IMR-90 (cell line): ENCODE data around the gene NOP9. TPM values are rescaled to one million over a fixed set of nuclear protein-coding genes. Genes with fewer than 3 reads are reported as not detected.

Source experiments
- ATAC-seq: fragments of 200-7000 bp; cut with Tn5 transposase; 2 replicates; pipeline ENCODE4 v1.9.1; 2020; ENCODE audit warnings: low read depth, mild to moderate bottlenecking, moderate library complexity
- BruUV-seq: library from RNA; stranded (reverse); fragments of 400-500 nt; replicated peaks from 2 replicates; lab custom pipeline; 2021; lab: Mats Ljungman, UMichigan
- CTCF ChIA-PET: fragments of 300-600 bp; formaldehyde crosslinking; extraction: SDS; loops from one replicate; lab custom pipeline; 2021; ENCODE audit warnings: antibody characterized with exemption; lab: Yijun Ruan, JAX
- POLR2A ChIA-PET: fragments of 300-600 bp; sonication (Branson Sonifier 250); formaldehyde crosslinking; loops from one replicate; lab custom pipeline; 2022; ENCODE audit warnings: antibody characterized with exemption; ENCODE audit not compliant: unreplicated experiment; lab: Charles Lee
- DNase-seq: peaks from one replicate; pipeline ENCODE4 v3.0.0; 2013
- H2AFZ ChIP-seq: replicated peaks from 2 replicates; pipeline ENCODE3; 2013; ENCODE audit warnings: low read length, mild to moderate bottlenecking; ENCODE audit not compliant: poor library complexity
- H2AK5ac ChIP-seq: 2 replicates; pipeline ENCODE4 v1.6.1; 2013; ENCODE audit warnings: low read depth, low read length, inconsistent platforms
- H2AK9ac ChIP-seq: replicated peaks from 2 replicates; pipeline ENCODE3; 2013; ENCODE audit warnings: mild to moderate bottlenecking, low read depth, low read length, moderate library complexity; ENCODE audit not compliant: poor library complexity
- H2BK120ac ChIP-seq: 2 replicates; pipeline ENCODE4 v1.6.1; 2013; ENCODE audit warnings: low read depth, low read length, inconsistent platforms
- H2BK15ac ChIP-seq: 3 replicates; pipeline ENCODE4 v1.6.1; 2013; ENCODE audit warnings: low read depth, low read length, inconsistent platforms
- H2BK20ac ChIP-seq: 2 replicates; pipeline ENCODE4 v1.6.1; 2013; ENCODE audit warnings: low read depth, mild to moderate bottlenecking, inconsistent platforms, low read length, moderate library complexity
- H2BK5ac ChIP-seq: 2 replicates; pipeline ENCODE4 v1.6.1; 2013; ENCODE audit warnings: mild to moderate bottlenecking, low read depth, low read length, inconsistent platforms; ENCODE audit not compliant: poor library complexity, severe bottlenecking
- H3K14ac ChIP-seq: replicated peaks from 2 replicates; pipeline ENCODE4 v1.6.1; 2013; ENCODE audit warnings: low read depth, low read length, inconsistent platforms
- H3K18ac ChIP-seq: 2 replicates; pipeline ENCODE4 v1.6.1; 2013; ENCODE audit warnings: low read depth, low read length, control low read depth
- H3K23ac ChIP-seq: 2 replicates; pipeline ENCODE4 v1.6.1; 2013; ENCODE audit warnings: low read depth, low read length, inconsistent platforms
- H3K27ac ChIP-seq: 2 replicates; pipeline ENCODE4 v1.5.1; 2013; ENCODE audit warnings: mild to moderate bottlenecking, control low read depth, low read length; ENCODE audit not compliant: insufficient read depth
- H3K27me3 ChIP-seq: 2 replicates; pipeline ENCODE4 v1.6.1; 2013; ENCODE audit warnings: low read length; ENCODE audit not compliant: control insufficient read depth, insufficient read depth
- H3K36me3 ChIP-seq: 2 replicates; pipeline ENCODE4 v1.6.1; 2013; ENCODE audit warnings: low read length, mixed read lengths; ENCODE audit not compliant: control insufficient read depth, insufficient read depth
- H3K4ac ChIP-seq: 2 replicates; pipeline ENCODE4 v1.6.1; 2013; ENCODE audit warnings: low read depth, low read length, inconsistent platforms
- H3K4me1 ChIP-seq: 2 replicates; pipeline ENCODE4 v1.6.1; 2013; ENCODE audit warnings: low read length, mixed read lengths; ENCODE audit not compliant: control insufficient read depth, insufficient read depth
- H3K4me2 ChIP-seq: 2 replicates; pipeline ENCODE4 v1.6.1; 2013; ENCODE audit warnings: low read depth, mild to moderate bottlenecking, control low read depth, low read length, moderate library complexity
- H3K4me3 ChIP-seq: 2 replicates; pipeline ENCODE4 v1.5.1; 2013; ENCODE audit warnings: low read depth, mild to moderate bottlenecking, control low read depth, low read length, moderate library complexity; ENCODE audit not compliant: insufficient read depth
- H3K56ac ChIP-seq: 2 replicates; pipeline ENCODE4 v1.6.1; 2013; ENCODE audit warnings: low read length, inconsistent platforms; ENCODE audit not compliant: insufficient read depth; ENCODE audit errors: extremely low read depth
- H3K79me1 ChIP-seq, 2 experiments: 2 replicates each; pipeline ENCODE4 v1.6.1; 2013; ENCODE audit warnings: low read length in 2 of 2, inconsistent platforms in 1 of 2, low read depth in 1 of 2
- H3K9ac ChIP-seq: 2 replicates; pipeline ENCODE4 v1.6.1; 2013; ENCODE audit warnings: low read depth, low read length, control low read depth
- H3K9me1 ChIP-seq: 2 replicates; pipeline ENCODE4 v1.6.1; 2013; ENCODE audit warnings: low read length, inconsistent platforms; ENCODE audit not compliant: insufficient read depth
- H3K9me3 ChIP-seq: 2 replicates; pipeline ENCODE4 v1.6.1; 2013; ENCODE audit warnings: low read length; ENCODE audit not compliant: control insufficient read depth, insufficient read depth
- H4K20me1 ChIP-seq: 2 replicates; pipeline ENCODE4 v1.6.1; 2013; ENCODE audit warnings: low read length, inconsistent platforms; ENCODE audit not compliant: insufficient read depth
- H4K5ac ChIP-seq: 2 replicates; pipeline ENCODE4 v1.6.1; 2013; ENCODE audit warnings: mild to moderate bottlenecking, low read depth, low read length, control low read depth
- H4K8ac ChIP-seq, 2 experiments: 2 replicates each; pipeline ENCODE4 v1.6.1; 2013; ENCODE audit warnings: low read depth in 2 of 2, low read length in 2 of 2, control low read depth in 1 of 2, inconsistent platforms in 1 of 2
- H4K91ac ChIP-seq: 2 replicates; pipeline ENCODE4 v1.6.1; 2013; ENCODE audit warnings: low read depth, low read length, inconsistent platforms; ENCODE audit not compliant: insufficient read depth
- BHLHE40 ChIP-seq: fragments of 150-350 bp; IDR thresholded peaks from 2 replicates; pipeline ENCODE4 v1.6.1; 2016; ENCODE audit warnings: mild to moderate bottlenecking, low read depth, low read length
- RAD21 ChIP-seq: IDR thresholded peaks from 2 replicates; pipeline ENCODE4 v1.6.1; 2012; ENCODE audit warnings: low read length, improper control_type of control experiment
- RCOR1 ChIP-seq: IDR thresholded peaks from 2 replicates; pipeline ENCODE4 v1.6.1; 2012; ENCODE audit warnings: mild to moderate bottlenecking, low read length, improper control_type of control experiment; ENCODE audit not compliant: insufficient replicate concordance
- WGBS, 2 experiments: methylation state at CpG; one replicate each; pipeline versions ENCODE4 v1.1.5 to v1.1.7; 2013; ENCODE audit warnings: missing lambda C conversion rate in 2 of 2; ENCODE audit not compliant: insufficient read length in 1 of 2; ENCODE audit errors: extremely low coverage in 2 of 2; 5-methylcytosine and 5-hydroxymethylcytosine counted together
- dilution Hi-C: fragments of 300-500 bp; cut with HindIII; formaldehyde crosslinking; loops from one replicate; pipeline ENCODE4 v1.14.3; 2018; ENCODE audit warnings: low sequenced_read_pairs; ENCODE audit not compliant: unreplicated experiment
- in situ Hi-C: fragments of 300-500 bp; cut with MboI; formaldehyde crosslinking; loops from 3 replicates; pipeline ENCODE4 v1.14.3; 2019; ENCODE audit warnings: low sequenced_read_pairs, inconsistent platforms, mixed read lengths
- intact Hi-C: fragments of 100-400 bp; cut with micrococcal nuclease; formaldehyde crosslinking; loops from 2 replicates; pipeline ENCODE4 v1.10.0; 2022
- polyA plus RNA-seq, 3 experiments: library from polyadenylated mRNA; depleted of rRNA; stranded (reverse); fragments of >200 nt; gene quantifications; 2 replicates each; pipeline ENCODE4 v1.2.3, GENCODE V29; 2012; ENCODE audit warnings: low replicate concordance in 1 of 3
- total RNA-seq: library from RNA; depleted of rRNA; stranded (reverse); fragments of >200 nt; gene quantifications from 2 replicates; pipeline ENCODE4 v1.2.3, GENCODE V29; 2012

NOP9 gene
- total and polyA plus RNA-seq, 2 of the 4 experiments (the other 2 are of a cell fraction): 11.8 to 25.8 TPM

GRCh38 chr14:24260780-24261157 is 38.9 kb upstream of the NOP9 start:
- H3K14ac ChIP-seq: no peak overlapping the region
- no peak overlapping the region for H2AFZ ChIP-seq
- no peak overlapping the region for H3K27ac ChIP-seq
- H3K9me3 ChIP-seq: no peaks in the 10 kb centered on the region
- H3K9ac ChIP-seq: no peak overlapping the region
- no peak overlapping the region for H2AK5ac ChIP-seq
- no peaks in the 10 kb centered on the region for H4K20me1 ChIP-seq
- in situ Hi-C loops (no loop called here), intact Hi-C loops (no loop called here), dilution Hi-C loops (no loop called here)
- H3K79me1 ChIP-seq: peaks cover 0 to 2% of the 10 kb centered on the region in 2 experiments; a peak in 1 of 4 replicates
- H3K9me1 ChIP-seq: peaks cover 16% of the 10 kb centered on the region; the same call in 1 of the 2 replicates
- no peak overlapping the region for H4K91ac ChIP-seq
- H3K4ac ChIP-seq: no peak overlapping the region
- no peak overlapping the region for H3K4me3 ChIP-seq
- H4K5ac ChIP-seq: no peak overlapping the region
- no peak overlapping the region; the same call in 1 of the 2 replicates for H3K23ac ChIP-seq
- no peak for TF ChIP-seq RCOR1
- TF ChIP-seq BHLHE40: no peak
- no peak for TF ChIP-seq RAD21
- ChIA-PET POLR2A (no interaction called here), CTCF (no interaction called here)
- WGBS, 2 experiments: 83% methylated on average over 1 of the region's 4 CpGs; no CpG with 5 or more reads in 1 of the 2 experiments
- H3K4me1 ChIP-seq: peaks cover 8% of the 10 kb centered on the region
- DNase-seq (no peak), ATAC-seq (no peak)
- H2BK5ac ChIP-seq: no peak overlapping the region
- H3K18ac ChIP-seq: no peak overlapping the region
- no peak overlapping the region for H3K4me2 ChIP-seq
- peak overlapping the region; percentile 42 for H2AK9ac ChIP-seq
- BruUV-seq: no TSS peak
- H3K56ac ChIP-seq: no peak overlapping the region
- no peak overlapping the region for H2BK15ac ChIP-seq
- no peak overlapping the region for H4K8ac ChIP-seq
- no peak overlapping the region for H2BK20ac ChIP-seq
- no peak overlapping the region for H2BK120ac ChIP-seq
- H3K36me3 ChIP-seq: peaks cover 4% of the 10 kb centered on the region; the same call in 1 of the 2 replicates
- H3K27me3 ChIP-seq: no peaks in the 10 kb centered on the region
